HepG2 (cell line): ENCODE results near the gene ERICH6. TPM values are rescaled to one million over a fixed set of nuclear protein-coding genes. Genes with fewer than 3 reads are reported as not detected.
A peak's percentile ranks its signal among the peaks of the same experiment; 100 is the strongest.

Experiments
- AGO1 ChIP-seq: fragments of 200-400 bp; formaldehyde crosslinking; IDR thresholded peaks from 2 replicates; pipeline ENCODE4 v1.6.1; 2017; ENCODE audit warnings: mild to moderate bottlenecking, low read depth, low read length, moderate library complexity; ENCODE audit not compliant: poor library complexity, severe bottlenecking
- AKAP8 ChIP-seq: sonication (generic); formaldehyde crosslinking; IDR thresholded peaks from 2 replicates; pipeline ENCODE4 v1.5.1; 2020; ENCODE audit warnings: mild to moderate bottlenecking, missing genetic modification reagents
- ARNTL ChIP-seq: sonication (generic); formaldehyde crosslinking; IDR thresholded peaks from 2 replicates; pipeline ENCODE4 v1.4.0; 2020; ENCODE audit warnings: mild to moderate bottlenecking, missing genetic modification reagents
- JDP2 ChIP-seq: sonication (generic); formaldehyde crosslinking; IDR thresholded peaks from 2 replicates; pipeline ENCODE4 v1.8.1; 2022; ENCODE audit warnings: missing genetic modification reagents, borderline replicate concordance
- MED8 ChIP-seq: sonication (generic); formaldehyde crosslinking; IDR thresholded peaks from 2 replicates; pipeline ENCODE4 v1.8.1; 2023; ENCODE audit warnings: mild to moderate bottlenecking, missing genetic modification reagents; ENCODE audit not compliant: insufficient replicate concordance
- REST ChIP-seq, 2 experiments: IDR thresholded peaks; 2 replicates each; pipeline ENCODE4 v1.6.1; 2011 to 2012; ENCODE audit warnings: low read length in 2 of 2, borderline replicate concordance in 1 of 2, low read depth in 1 of 2, mild to moderate bottlenecking in 1 of 2, moderate library complexity in 1 of 2
- WIZ ChIP-seq: sonication (generic); formaldehyde crosslinking; IDR thresholded peaks from 2 replicates; pipeline ENCODE4 v1.5.1; 2020; ENCODE audit warnings: mild to moderate bottlenecking, missing genetic modification reagents
- ZBTB3 ChIP-seq: sonication (generic); formaldehyde crosslinking; IDR thresholded peaks from 2 replicates; pipeline ENCODE4 v1.4.0; 2020; ENCODE audit warnings: low read depth, mild to moderate bottlenecking, moderate library complexity, missing genetic modification reagents, borderline replicate concordance
- ZFX ChIP-seq: sonication (generic); formaldehyde crosslinking; IDR thresholded peaks from 2 replicates; pipeline ENCODE4 v1.4.0; 2020; ENCODE audit warnings: mild to moderate bottlenecking, low read depth, missing genetic modification reagents, moderate library complexity
- ZMYM4 ChIP-seq: sonication (generic); formaldehyde crosslinking; IDR thresholded peaks from 2 replicates; pipeline ENCODE4 v1.8.1; 2023; ENCODE audit warnings: mild to moderate bottlenecking, missing genetic modification reagents
- ZNF10 ChIP-seq: sonication (generic); formaldehyde crosslinking; IDR thresholded peaks from 2 replicates; pipeline ENCODE4 v1.4.0; 2020; ENCODE audit warnings: mild to moderate bottlenecking, low read depth, missing genetic modification reagents, borderline replicate concordance
- ZNF383 ChIP-seq: sonication (generic); formaldehyde crosslinking; IDR thresholded peaks from 2 replicates; pipeline ENCODE4 v1.4.0; 2020; ENCODE audit warnings: missing genetic modification reagents, mild to moderate bottlenecking, borderline replicate concordance
- ZNF530 ChIP-seq: sonication (generic); formaldehyde crosslinking; IDR thresholded peaks from 2 replicates; pipeline ENCODE4 v1.5.0; 2020; ENCODE audit warnings: low read depth, mild to moderate bottlenecking, missing genetic modification reagents
- ZNF557 ChIP-seq: sonication (generic); formaldehyde crosslinking; IDR thresholded peaks from 2 replicates; pipeline ENCODE4 v1.4.0; 2020; ENCODE audit warnings: missing genetic modification reagents
- ZNF710 ChIP-seq: sonication (generic); formaldehyde crosslinking; IDR thresholded peaks from 2 replicates; pipeline ENCODE4 v1.5.0; 2020; ENCODE audit warnings: mild to moderate bottlenecking, missing genetic modification reagents, borderline replicate concordance
- ZNF788 ChIP-seq: sonication (generic); formaldehyde crosslinking; IDR thresholded peaks from 2 replicates; pipeline ENCODE4 v1.5.0; 2020; ENCODE audit warnings: mild to moderate bottlenecking, missing genetic modification reagents, borderline replicate concordance
- polyA plus RNA-seq, 8 experiments: library from polyadenylated mRNA; depleted of rRNA in 3 of 8; stranded (reverse) in 7 of 8; unstranded in 1 of 8; fragments of >200 nt; fragmentation: Illumina TruSeq in 4 of 8; extraction: Trizol in 4 of 8; gene quantifications; 2 replicates each; pipeline versions ENCODE4 v1.2.1 to v1.2.3, GENCODE V29; 2011 to 2016; ENCODE audit warnings: low read depth in 4 of 8, missing spikeins in 1 of 8, mixed read lengths in 1 of 8; ENCODE audit not compliant: insufficient read depth in 1 of 8
- total RNA-seq, 5 experiments: library from RNA; depleted of rRNA; stranded (reverse); fragments of >200 nt; fragmentation: Illumina TruSeq; extraction: Trizol; gene quantifications; 2 replicates each; pipeline ENCODE4 v1.2.3, GENCODE V29; 2016; ENCODE audit warnings: low read depth in 1 of 5
- TF ChIP-seq, protein P1 (sequence below): sonication (generic); formaldehyde crosslinking; IDR thresholded peaks from 2 replicates; pipeline ENCODE4 v1.4.0; 2020; ENCODE audit warnings: missing genetic modification reagents, borderline replicate concordance
- TF ChIP-seq, protein P2 (sequence below): conservative IDR thresholded peaks from 2 replicates; pipeline ENCODE4 v1.6.1; 2018; ENCODE audit warnings: missing genetic modification reagents

ERICH6 gene
- total and polyA plus RNA-seq, 2 of the 13 experiments (the other 11 are each of a cell fraction or from before 2014, with no cell fraction given): 0.03 TPM; not detected in 1

- peak; percentile 71; the same call in 1 of the 2 replicates for TF ChIP-seq ZNF710 (CRISPR knock-in tag)
- TF ChIP-seq AKAP8 (CRISPR knock-in tag): no peak
- 0 out of 4 replicates have a peak, but pooled peaks of 1 of the 2 experiments have one; percentile 62 for TF ChIP-seq REST (IDR thresholded peaks at IDR 0.05; ENCODE audit: borderline replicate concordance in 1 of 2, low read depth in 1 of 2, low read length in 2 of 2)
- peak; percentile 40; the same call in 1 of the 2 replicates for TF ChIP-seq ZFX (CRISPR knock-in tag)
- peak; percentile 32; the same call in 1 of the 2 replicates for TF ChIP-seq ZBTB3
- TF ChIP-seq, protein P1, sequence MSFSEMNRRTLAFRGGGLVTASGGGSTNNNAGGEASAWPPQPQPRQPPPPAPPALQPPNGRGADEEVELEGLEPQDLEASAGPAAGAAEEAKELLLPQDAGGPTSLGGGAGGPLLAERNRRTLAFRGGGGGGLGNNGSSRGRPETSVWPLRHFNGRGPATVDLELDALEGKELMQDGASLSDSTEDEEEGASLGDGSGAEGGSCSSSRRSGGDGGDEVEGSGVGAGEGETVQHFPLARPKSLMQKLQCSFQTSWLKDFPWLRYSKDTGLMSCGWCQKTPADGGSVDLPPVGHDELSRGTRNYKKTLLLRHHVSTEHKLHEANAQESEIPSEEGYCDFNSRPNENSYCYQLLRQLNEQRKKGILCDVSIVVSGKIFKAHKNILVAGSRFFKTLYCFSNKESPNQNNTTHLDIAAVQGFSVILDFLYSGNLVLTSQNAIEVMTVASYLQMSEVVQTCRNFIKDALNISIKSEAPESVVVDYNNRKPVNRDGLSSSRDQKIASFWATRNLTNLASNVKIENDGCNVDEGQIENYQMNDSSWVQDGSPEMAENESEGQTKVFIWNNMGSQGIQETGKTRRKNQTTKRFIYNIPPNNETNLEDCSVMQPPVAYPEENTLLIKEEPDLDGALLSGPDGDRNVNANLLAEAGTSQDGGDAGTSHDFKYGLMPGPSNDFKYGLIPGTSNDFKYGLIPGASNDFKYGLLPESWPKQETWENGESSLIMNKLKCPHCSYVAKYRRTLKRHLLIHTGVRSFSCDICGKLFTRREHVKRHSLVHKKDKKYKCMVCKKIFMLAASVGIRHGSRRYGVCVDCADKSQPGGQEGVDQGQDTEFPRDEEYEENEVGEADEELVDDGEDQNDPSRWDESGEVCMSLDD (CRISPR knock-in tag): 0 out of 2 replicates have a peak, but pooled peaks have one; percentile 16
- TF ChIP-seq MED8 (CRISPR knock-in tag): no peak
- peak; percentile 78; the same call in 1 of the 2 replicates for TF ChIP-seq ZMYM4 (CRISPR knock-in tag)
- peak; percentile 25; the same call in 1 of the 2 replicates for TF ChIP-seq ZNF788 (CRISPR knock-in tag)
- no peak for TF ChIP-seq WIZ
- no peak for TF ChIP-seq AGO1
- TF ChIP-seq, protein P2, sequence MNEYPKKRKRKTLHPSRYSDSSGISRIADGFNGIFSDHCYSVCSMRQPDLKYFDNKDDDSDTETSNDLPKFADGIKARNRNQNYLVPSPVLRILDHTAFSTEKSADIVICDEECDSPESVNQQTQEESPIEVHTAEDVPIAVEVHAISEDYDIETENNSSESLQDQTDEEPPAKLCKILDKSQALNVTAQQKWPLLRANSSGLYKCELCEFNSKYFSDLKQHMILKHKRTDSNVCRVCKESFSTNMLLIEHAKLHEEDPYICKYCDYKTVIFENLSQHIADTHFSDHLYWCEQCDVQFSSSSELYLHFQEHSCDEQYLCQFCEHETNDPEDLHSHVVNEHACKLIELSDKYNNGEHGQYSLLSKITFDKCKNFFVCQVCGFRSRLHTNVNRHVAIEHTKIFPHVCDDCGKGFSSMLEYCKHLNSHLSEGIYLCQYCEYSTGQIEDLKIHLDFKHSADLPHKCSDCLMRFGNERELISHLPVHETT (CRISPR knock-in tag): no peak
- TF ChIP-seq JDP2 (CRISPR knock-in tag): no peak; the same call in 1 of the 2 replicates
- TF ChIP-seq ZNF383 (CRISPR knock-in tag): no peak
- no peak for TF ChIP-seq ZNF530 (CRISPR knock-in tag)
- 0 out of 2 replicates have a peak, but pooled peaks have one; percentile 54 for TF ChIP-seq ZNF557 (CRISPR knock-in tag)
- TF ChIP-seq ZNF10 (CRISPR knock-in tag): no peak
- peak; percentile 83 for TF ChIP-seq ARNTL
Measured at GRCh38 chr3:150740733-150741496, 37.2 kb upstream of the ERICH6 start (continued).
